Activated naive CD4-positive, alpha-beta T cell treated with anti-CD3 and anti-CD28 coated beads, Interleukin-2, amount 50 U/mL, for 16 hours (primary cell): ENCODE data around the gene KLHL26.

Experiments used
- DNase-seq: peaks from one replicate; pipeline ENCODE4 v3.0.0-alpha.2; 2020

KLHL26 gene

DNA sequence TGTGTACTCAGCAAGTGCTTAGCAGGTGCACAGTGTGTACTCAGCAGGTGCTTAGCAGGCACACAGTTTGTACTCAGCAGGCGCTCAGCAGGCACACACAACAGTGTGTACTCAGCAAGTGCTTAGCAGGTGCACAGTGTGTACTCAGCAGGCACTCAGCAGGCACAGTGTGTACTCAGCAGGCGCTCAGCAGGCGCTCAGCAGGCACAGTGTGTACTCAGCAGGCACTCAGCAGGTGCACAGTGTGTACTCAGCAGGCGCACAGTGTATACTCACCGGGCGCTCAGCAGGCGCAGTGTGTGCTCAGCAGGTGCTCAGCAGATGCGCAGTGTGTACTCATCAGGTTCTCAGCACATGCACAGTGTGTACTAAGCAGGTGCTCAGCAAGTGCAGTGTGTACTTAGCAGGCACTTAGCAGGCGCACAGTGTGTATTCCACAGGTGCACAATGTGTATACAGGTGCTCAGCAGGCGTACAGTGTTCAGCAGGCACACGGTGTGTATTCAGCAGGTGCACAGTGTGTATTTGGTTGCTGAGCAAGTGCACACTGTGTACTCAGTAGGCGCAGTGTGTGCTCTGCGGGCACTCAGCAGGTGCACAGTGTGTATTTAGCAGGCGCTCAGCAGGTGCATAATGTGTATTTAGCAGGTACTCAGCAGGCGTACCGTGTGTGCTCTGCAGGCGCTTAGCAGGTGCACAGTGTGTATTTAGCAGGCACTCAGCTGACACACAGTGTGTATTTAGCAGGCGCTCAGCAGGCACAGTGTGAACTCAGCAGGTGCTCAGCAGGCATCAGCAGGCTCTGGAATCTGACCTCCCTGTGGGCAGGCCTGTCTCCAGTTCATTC is 61.7 kb downstream of the KLHL26 start:
- DNase-seq: no peak

GRCh38 chr19:18699403-18700054 is 62.7 kb downstream of the KLHL26 start:
- DNase-seq: no peak

GRCh38 chr19:18700501-18701249 is 63.8 kb downstream of the KLHL26 start:
- DNase-seq: peak; percentile 74

DNA sequence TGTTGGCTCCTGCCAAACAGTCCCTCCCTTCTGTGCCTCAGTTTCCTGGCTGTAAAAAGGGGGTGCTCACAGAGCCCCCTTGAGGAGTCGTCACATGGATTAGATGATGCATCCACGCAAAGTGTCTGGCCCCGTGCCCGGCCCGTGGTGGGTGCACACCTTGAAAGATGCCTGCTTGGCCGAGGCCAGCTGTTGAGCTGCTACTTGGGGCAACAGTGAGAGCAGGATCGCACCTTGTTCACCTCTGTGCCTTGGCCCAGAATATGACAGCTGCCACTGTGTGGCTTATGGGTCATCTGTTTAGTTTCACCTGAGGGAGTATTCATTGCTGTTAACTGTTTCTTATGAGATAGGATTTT is 64.4 kb downstream of the KLHL26 start:
- DNase-seq: no peak

DNA sequence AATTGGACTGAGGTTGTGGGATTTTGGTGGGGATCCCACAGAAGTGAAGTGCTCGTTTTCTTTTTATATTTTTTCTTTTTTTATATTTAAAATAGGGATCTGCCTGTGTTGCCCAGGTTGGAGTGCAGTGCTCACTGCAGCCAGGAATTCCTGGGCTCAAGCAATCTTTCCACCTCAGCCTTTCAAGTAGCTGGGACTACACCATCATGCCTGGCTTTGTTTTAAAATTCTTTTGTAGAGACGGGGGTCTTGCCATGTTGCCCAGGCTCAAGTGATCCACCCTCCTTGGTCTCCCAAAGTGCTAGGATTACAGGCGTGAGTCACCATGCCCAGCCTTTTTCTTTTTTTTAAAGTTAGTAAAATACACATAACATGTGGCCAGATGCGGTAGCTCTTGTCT is 67.2 kb downstream of the KLHL26 start:
- DNase-seq: no peak

DNA sequence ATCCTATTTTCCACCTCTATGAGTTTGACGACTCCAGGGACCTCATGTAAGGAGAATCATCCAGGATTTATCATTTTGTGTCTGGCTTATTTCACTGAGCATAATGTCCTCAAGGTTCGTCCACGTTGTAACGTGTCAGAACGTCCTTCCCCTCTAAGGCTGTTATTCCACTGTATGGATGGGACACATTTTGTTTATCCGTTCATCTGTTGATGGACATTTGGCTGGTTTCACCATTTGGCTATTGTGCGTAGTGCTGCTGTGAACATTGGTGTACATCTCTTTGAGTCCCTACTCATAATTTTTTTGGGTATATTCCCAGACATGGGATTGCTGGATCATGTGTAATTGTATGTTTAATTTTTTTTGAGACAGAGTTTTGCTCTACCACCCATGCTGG is 68.1 kb downstream of the KLHL26 start:
- no peak for DNase-seq

GRCh38 chr19:18708452-18709231 is 71.8 kb downstream of the KLHL26 start:
- no peak for DNase-seq

GRCh38 chr19:18709546-18709945 is 72.7 kb downstream of the KLHL26 start:
- no peak for DNase-seq

DNA sequence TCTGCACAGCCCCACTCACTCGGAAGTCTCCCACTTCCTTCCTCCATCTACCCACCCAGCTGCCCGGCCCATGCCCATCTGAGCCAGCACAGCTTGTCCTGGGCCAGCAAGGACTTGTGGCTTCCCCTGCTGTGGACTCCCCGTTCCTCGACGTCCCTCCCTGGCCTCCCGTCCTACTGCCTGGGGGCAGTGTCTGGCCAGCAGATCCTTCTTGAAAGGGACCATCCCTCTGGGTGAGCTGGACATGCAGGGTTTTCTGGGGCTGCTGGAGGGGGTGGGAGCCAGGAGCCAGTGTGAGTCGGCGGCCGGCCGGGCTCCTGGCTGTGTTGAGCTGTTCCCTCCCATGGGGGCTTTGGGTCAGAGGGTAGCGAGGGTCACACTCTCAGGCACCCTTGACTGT is 73.4 kb downstream of the KLHL26 start:
- no peak for DNase-seq

DNA sequence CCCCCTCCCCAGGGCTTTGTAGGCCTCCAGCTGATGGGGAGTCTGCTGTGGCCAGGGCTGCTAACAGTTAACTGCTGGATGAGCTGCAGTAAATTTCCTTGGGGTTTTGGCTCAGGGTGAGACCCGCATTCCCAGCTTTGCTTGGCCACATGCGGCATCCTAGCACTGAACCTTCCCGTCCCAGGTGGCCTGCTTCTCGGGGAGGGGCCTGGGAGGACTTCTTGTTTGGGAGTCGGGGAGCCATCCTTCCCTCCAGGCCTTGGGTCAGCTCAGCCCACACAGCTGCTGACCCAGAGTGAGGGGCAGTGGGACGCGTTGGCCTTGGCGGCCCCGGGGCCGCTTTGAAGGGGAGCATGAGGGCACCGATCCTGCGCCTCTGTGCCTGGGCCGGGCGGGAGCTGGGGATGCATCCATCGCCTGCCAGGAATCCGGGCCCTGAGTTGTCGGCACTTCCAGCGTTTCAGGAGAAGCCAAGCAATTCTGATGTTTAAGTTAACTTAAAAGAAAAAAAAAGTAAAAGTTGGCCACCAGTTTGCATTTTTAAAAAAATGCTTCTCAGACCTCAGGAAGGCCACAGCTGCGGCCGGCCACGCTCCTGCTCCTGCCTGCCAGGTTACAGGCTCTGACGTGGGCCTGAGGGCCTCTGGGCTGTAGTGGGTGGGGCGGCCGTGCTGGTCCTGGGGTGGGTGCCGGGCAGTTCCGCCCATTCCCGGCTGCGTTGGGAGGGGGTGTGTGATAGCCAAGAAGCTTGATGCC is 74.3 kb downstream of the KLHL26 start:
- no peak for DNase-seq

- no peak for DNase-seq
Measured at GRCh38 chr19:18711893-18712292, 75.1 kb downstream of the KLHL26 start.

DNA sequence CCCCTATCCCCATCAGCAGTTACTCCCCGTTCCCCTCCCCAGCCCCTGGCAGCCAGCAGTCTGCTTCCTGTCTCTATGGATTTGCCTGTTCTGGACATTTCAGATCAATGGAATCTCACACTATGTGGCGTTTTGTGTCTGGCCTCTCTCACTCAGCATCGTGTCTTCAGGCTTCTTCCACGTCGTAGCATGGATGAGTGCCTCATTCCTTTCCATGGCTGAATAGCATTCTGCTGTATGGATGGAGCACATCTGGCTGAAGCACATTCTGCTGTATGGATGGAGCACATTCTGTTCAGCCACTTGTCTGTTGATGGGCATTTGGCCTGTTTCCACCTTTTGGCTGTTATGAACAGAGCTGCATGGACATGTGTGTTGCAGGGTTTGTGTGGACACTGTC is 76.2 kb downstream of the KLHL26 start:
- DNase-seq: no peak

DNA sequence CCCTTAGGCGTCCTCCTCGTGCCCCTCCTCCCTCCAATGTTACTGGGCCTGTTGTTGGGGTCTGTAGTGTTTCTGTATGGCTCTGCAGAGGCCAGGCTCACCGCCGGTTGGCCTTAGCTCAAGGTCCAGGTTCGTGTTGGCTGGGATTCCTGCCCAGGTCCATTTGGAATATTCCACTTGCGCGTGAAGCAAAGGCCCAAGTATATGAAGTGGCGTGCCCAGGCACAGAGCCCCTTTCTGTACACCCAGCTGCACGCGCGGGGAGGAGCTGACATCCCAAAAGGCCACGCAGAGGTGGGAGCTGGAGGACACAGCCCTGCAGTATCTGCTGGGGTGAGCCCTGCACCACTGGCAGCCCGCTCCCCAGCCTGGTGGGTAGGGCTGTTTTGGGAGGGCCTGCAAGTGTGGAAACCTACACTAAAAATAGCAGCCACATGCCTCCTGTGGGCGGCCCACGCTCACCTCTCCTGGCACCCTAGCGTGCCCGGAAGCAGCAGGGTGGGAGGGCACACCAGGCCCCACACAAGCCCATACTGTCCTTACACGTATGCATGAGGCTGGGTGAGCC is 76.8 kb downstream of the KLHL26 start:
- DNase-seq: no peak

GRCh38 chr19:18715416-18715815 is 78.6 kb downstream of the KLHL26 start:
- DNase-seq: no peak

- DNase-seq: no peak
Measured at GRCh38 chr19:18716857-18717256, 80.0 kb downstream of the KLHL26 start.

- DNase-seq: no peak
Measured at GRCh38 chr19:18717601-18718000, 80.8 kb downstream of the KLHL26 start.

DNA sequence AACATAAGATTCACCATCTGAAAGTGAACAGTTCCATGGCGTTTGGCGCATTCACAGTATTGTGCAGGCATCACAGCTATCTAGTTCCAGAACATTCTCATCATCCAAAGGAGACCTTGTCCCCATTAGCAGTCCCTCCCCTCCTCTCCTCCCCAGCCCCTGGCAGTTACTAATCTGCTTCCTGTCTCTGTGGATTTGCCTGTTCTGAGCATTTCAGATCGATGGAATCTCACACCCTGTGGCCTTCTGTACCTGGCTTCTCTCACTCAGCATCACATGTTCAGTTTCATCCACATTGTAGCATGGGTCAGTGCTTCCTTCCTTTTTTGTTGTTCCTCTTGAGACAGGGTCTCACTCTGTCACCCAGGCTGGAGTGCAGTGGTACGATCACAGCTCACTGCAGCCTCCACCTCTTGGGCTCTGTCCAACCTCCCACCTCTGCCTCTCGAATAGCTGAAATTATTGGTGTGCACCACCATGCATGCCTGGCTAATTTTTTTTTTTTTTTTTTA is 81.2 kb downstream of the KLHL26 start:
- DNase-seq: no peak

DNA sequence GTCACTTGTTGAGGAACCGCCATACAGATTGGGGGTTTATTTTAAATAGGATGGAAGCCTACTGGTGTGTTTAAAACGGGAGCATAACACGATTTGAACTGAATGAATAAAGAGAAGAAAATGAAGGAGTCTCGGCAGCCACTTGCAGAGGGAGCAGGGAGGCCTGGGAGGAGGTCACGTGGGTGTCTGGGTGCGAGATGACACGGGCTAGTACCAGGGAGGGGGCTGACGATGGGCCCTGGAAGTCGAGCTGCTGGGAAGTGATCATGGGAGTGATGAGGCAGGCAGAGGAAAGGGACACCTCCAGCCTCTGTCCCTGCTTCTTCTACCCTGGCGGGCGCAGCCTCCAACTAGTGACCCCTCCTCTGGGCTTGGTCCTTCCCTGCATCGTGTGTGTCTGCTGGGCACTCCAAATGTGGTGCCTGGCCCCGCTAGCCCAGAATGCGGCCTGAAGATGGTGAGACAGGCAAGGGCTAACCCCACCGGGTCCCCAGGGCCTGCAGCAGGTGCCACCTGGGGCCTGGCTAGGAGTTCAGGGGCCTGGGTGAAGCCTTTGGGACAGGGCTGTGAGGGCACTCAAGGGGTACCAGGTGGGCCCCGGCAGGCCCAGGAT is 82.1 kb downstream of the KLHL26 start:
- DNase-seq: no peak

GRCh38 chr19:18719541-18719940 is 82.7 kb downstream of the KLHL26 start:
- no peak for DNase-seq
